HCT116 (cell line): ENCODE measurements around the gene C20orf96. TPM values are rescaled to one million over a fixed set of nuclear protein-coding genes. Genes with fewer than 3 reads are reported as not detected.

ENCODE experiments used
- ATAC-seq: fragments of 200-7000 bp; cut with Tn5 transposase; 2 replicates; pipeline ENCODE4 v1.9.1; 2020; ENCODE audit warnings: mild to moderate bottlenecking, moderate library complexity
- BruUV-seq: library from RNA; stranded (reverse); fragments of 400-500 nt; replicated peaks from 2 replicates; lab custom pipeline; 2021; lab: Mats Ljungman, UMichigan
- CTCF ChIA-PET: fragments of 300-600 bp; sonication (Branson Sonifier 250); formaldehyde crosslinking; loops from one replicate; lab custom pipeline; 2021; ENCODE audit warnings: antibody characterized with exemption; lab: Charles Lee
- POLR2A ChIA-PET: fragments of 300-600, 350-600 bp; sonication (Branson Sonifier 250); formaldehyde crosslinking; loops from one replicate; lab custom pipeline; 2021; ENCODE audit warnings: antibody characterized with exemption; lab: Charles Lee
- RAD21 ChIA-PET, 2 experiments: fragments of 300-600 bp; sonication (Branson Sonifier 250); formaldehyde crosslinking; loops; one replicate each; lab custom pipeline; 2023; ENCODE audit warnings: low total read pairs in 2 of 2; ENCODE audit not compliant: uncharacterized antibody in 2 of 2, unreplicated experiment in 2 of 2, low non-redundant PET in 1 of 2; lab: Charles Lee
- DNase-seq: peaks from one replicate; pipeline ENCODE4 v3.0.0-alpha.2; 2010; ENCODE audit warnings: low read depth, low spot score
- H2AFZ ChIP-seq: fragments of 200-600 bp; shearing (Covaris generic), sonication (generic); 2 replicates; pipeline ENCODE4 v1.6.1; 2017; ENCODE audit warnings: low read depth, mixed run types, mixed read lengths, antibody characterized with exemption, low read length; ENCODE audit not compliant: poor library complexity, severe bottlenecking
- H3K27ac ChIP-seq: 2 replicates; pipeline ENCODE4 v1.5.1; 2012; ENCODE audit warnings: low read depth, low read length
- H3K27me3 ChIP-seq: fragments of 200-600 bp; sonication (generic); 2 replicates; pipeline ENCODE4 v1.6.1; 2016; ENCODE audit warnings: mixed run types, low read length, mixed read lengths; ENCODE audit not compliant: insufficient read depth
- H3K36me3 ChIP-seq, 2 experiments: fragments of 200-500 bp in 1 of 2; fragments of 200-600 bp in 1 of 2; sonication (Bioruptor generic) in 1 of 2; sonication (generic) in 1 of 2; 2 replicates each; pipeline versions ENCODE4 v1.5.1 to v1.6.1; 2014 to 2016; ENCODE audit warnings: low read length in 2 of 2, inconsistent platforms in 1 of 2, mixed read lengths in 1 of 2, mixed run types in 1 of 2; ENCODE audit not compliant: insufficient read depth in 2 of 2, control insufficient read depth in 1 of 2
- H3K4me1 ChIP-seq, 2 experiments: fragments of 200-600 bp in 1 of 2; sonication (generic) in 1 of 2; 2 replicates each; pipeline versions ENCODE4 v1.5.1 to v1.6.1; 2012 to 2017; ENCODE audit warnings: low read length in 2 of 2, inconsistent platforms in 1 of 2, mild to moderate bottlenecking in 1 of 2, mixed read lengths in 1 of 2, mixed run types in 1 of 2, moderate library complexity in 1 of 2; ENCODE audit not compliant: insufficient read depth in 2 of 2, control insufficient read depth in 1 of 2
- H3K4me2 ChIP-seq: fragments of 200-600 bp; sonication (generic); 2 replicates; pipeline ENCODE4 v1.6.1; 2017; ENCODE audit warnings: mixed run types, low read length, mixed read lengths
- H3K4me3 ChIP-seq, 2 experiments: fragments of 200-600 bp in 1 of 2; sonication (generic) in 1 of 2; replicated peaks in 1 of 2; 2 replicates each; pipeline ENCODE4 v1.5.1; 2011 to 2016; ENCODE audit warnings: low read length in 2 of 2, control low read depth in 1 of 2, low read depth in 1 of 2, mild to moderate bottlenecking in 1 of 2, mixed read lengths in 1 of 2, mixed run types in 1 of 2
- H3K79me2 ChIP-seq: fragments of 200-600 bp; sonication (generic); 2 replicates; pipeline ENCODE4 v1.6.1; 2017; ENCODE audit warnings: mild to moderate bottlenecking, mixed run types, low read length, moderate library complexity, mixed read lengths; ENCODE audit not compliant: insufficient read depth
- H3K9ac ChIP-seq: fragments of 200-600 bp; sonication (generic); 2 replicates; pipeline ENCODE4 v1.6.1; 2016; ENCODE audit warnings: low read length, mixed read lengths
- H3K9me2 ChIP-seq: fragments of 200-600 bp; sonication (generic), shearing (Covaris generic); 2 replicates; pipeline ENCODE4 v1.6.1; 2017; ENCODE audit warnings: mixed run types, mild to moderate bottlenecking, moderate library complexity; ENCODE audit not compliant: insufficient read depth
- H3K9me3 ChIP-seq, 2 experiments: fragments of 200-500 bp in 1 of 2; fragments of 200-600 bp in 1 of 2; sonication (Bioruptor generic) in 1 of 2; sonication (generic) in 1 of 2; 2 replicates each; pipeline ENCODE4 v1.6.1; 2014 to 2017; ENCODE audit warnings: low read length in 2 of 2, mixed read lengths in 2 of 2, inconsistent platforms in 1 of 2, low read depth in 1 of 2, mild to moderate bottlenecking in 1 of 2, mixed run types in 1 of 2, moderate library complexity in 1 of 2; ENCODE audit not compliant: control insufficient read depth in 1 of 2, insufficient read depth in 1 of 2
- H4K20me1 ChIP-seq: fragments of 200-600 bp; sonication (generic), shearing (Covaris generic); 2 replicates; pipeline ENCODE4 v1.6.1; 2017; ENCODE audit warnings: mixed run types, mild to moderate bottlenecking, moderate library complexity; ENCODE audit not compliant: insufficient read depth
- CEBPB ChIP-seq: IDR thresholded peaks from 2 replicates; pipeline ENCODE4 v1.6.1; 2012; ENCODE audit warnings: low read depth
- EGR1 ChIP-seq: IDR thresholded peaks from 2 replicates; pipeline ENCODE4 v1.6.1; 2012; ENCODE audit warnings: low read depth
- ELF1 ChIP-seq: IDR thresholded peaks from 2 replicates; pipeline ENCODE4 v1.6.1; 2012; ENCODE audit warnings: low read depth, borderline replicate concordance
- EZH2 ChIP-seq: fragments of 200-600 bp; sonication (generic); IDR thresholded peaks from 2 replicates; pipeline ENCODE4 v1.6.1; 2017; ENCODE audit warnings: antibody characterized with exemption, mixed run types
- FOSL1 ChIP-seq: IDR thresholded peaks from 2 replicates; pipeline ENCODE4 v1.6.1; 2012; ENCODE audit warnings: low read depth
- JUND ChIP-seq: IDR thresholded peaks from 2 replicates; pipeline ENCODE4 v1.6.1; 2012
- POLR2A ChIP-seq: IDR thresholded peaks from 2 replicates; pipeline ENCODE4 v1.7.0; 2011; ENCODE audit warnings: borderline replicate concordance; ENCODE audit not compliant: insufficient read depth, insufficient read length; ENCODE audit errors: extremely low read depth
- POLR2AphosphoS5 ChIP-seq: IDR thresholded peaks from 2 replicates; pipeline ENCODE4 v1.6.1; 2011; ENCODE audit warnings: mild to moderate bottlenecking, low read depth, low read length, moderate library complexity
- SIN3A ChIP-seq: IDR thresholded peaks from 2 replicates; pipeline ENCODE4 v1.6.1; 2012; ENCODE audit warnings: low read depth
- TCF7L2 ChIP-seq: IDR thresholded peaks from 2 replicates; pipeline ENCODE4 v1.7.0; 2011; ENCODE audit warnings: borderline replicate concordance, inconsistent platforms; ENCODE audit not compliant: insufficient read depth, insufficient read length; ENCODE audit errors: extremely low read depth
- ZFX ChIP-seq: fragments of 450-650 bp; IDR thresholded peaks from 2 replicates; pipeline ENCODE4 v1.6.1; 2017
- intact Hi-C: fragments of 100-400 bp; cut with micrococcal nuclease; formaldehyde crosslinking; loops from 2 replicates; pipeline ENCODE4 v1.10.0; 2022
- total RNA-seq: library from RNA; stranded (reverse); gene quantifications from one replicate; pipeline ENCODE4 v1.2.1, GENCODE V29; 2021; ENCODE audit not compliant: unreplicated experiment
- TF ChIP-seq, protein P1 (sequence below): IDR thresholded peaks from 2 replicates; pipeline ENCODE4 v1.6.1; 2012
- TF ChIP-seq, protein P2 (sequence below), 3 experiments: fragments of 200-600 bp in 1 of 3; sonication (generic) in 1 of 3; IDR thresholded peaks in 2 of 3; conservative IDR thresholded peaks in 1 of 3; 2 replicates each; pipeline ENCODE4 v1.5.1; 2012 to 2017; ENCODE audit warnings: low read depth in 2 of 3, low read length in 2 of 3, antibody characterized with exemption in 1 of 3, borderline replicate concordance in 1 of 3, control low read depth in 1 of 3, mild to moderate bottlenecking in 1 of 3, mixed read lengths in 1 of 3, mixed run types in 1 of 3, moderate library complexity in 1 of 3; ENCODE audit not compliant: insufficient read depth in 1 of 3
- TF ChIP-seq, protein P3 (sequence below): IDR thresholded peaks from 2 replicates; pipeline ENCODE4 v1.6.1; 2012; ENCODE audit warnings: low read depth

C20orf96 gene
- total RNA-seq, 1 experiment from 2014 or later = 22.1 TPM

DNA sequence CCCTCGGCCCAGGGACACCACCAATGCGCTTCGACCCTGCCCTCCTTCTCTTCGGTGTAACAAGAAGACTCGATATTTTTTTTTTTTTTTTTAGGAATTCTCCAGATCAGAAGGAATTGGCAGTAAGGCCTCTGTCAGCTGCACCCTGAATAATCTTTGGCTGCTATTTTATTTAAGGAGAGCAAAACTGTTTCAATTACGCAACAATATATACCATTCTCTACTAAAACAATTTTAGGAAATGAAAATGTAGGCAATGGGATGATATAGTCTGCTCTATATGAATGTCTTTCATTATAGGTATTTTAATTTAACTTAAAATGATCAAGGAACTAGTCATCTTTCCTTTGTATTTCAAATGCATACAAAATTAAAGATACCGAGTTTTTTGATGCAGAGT is 20.1 kb upstream of the C20orf96 start:
- Histone ChIP-seq H3K27ac (no peak overlapping the region), H3K79me2 (no peaks in the 10 kb centered on the region), H3K36me3 (no peaks in the 10 kb centered on the region), H3K27me3 (no peaks in the 10 kb centered on the region), H3K9me2 (no peaks in the 10 kb centered on the region), H3K9ac (no peak overlapping the region), H2AFZ (no peak overlapping the region), H3K9me3 (no peaks in the 10 kb centered on the region), H3K4me2 (no peak overlapping the region), H3K4me1 (peaks cover 0 to 12% of the 10 kb centered on the region in 2 experiments; a peak in 2 of 4 replicates)
- intact Hi-C loops = no loop called here
- no TSS peak for BruUV-seq
- ChIA-PET CTCF (no interaction called here), POLR2A (interaction anchor here (1.0 kb wide), 1 partner anchor 13 kb away, joined by 3 read pairs; no protein-coding TSS in a partner anchor), RAD21 (no interaction called here)
- no peak for ATAC-seq
- DNase-seq = no peak
- TF ChIP-seq, protein P1, sequence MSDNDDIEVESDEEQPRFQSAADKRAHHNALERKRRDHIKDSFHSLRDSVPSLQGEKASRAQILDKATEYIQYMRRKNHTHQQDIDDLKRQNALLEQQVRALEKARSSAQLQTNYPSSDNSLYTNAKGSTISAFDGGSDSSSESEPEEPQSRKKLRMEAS = no peak
- TF ChIP-seq JUND (no peak), ELF1 (no peak), POLR2A (no peak)
- TF ChIP-seq, all 23 proteins: peak for 0
- Histone ChIP-seq H4K20me1 (no peaks in the 10 kb centered on the region), H3K4me3 (no peak overlapping the region)

DNA sequence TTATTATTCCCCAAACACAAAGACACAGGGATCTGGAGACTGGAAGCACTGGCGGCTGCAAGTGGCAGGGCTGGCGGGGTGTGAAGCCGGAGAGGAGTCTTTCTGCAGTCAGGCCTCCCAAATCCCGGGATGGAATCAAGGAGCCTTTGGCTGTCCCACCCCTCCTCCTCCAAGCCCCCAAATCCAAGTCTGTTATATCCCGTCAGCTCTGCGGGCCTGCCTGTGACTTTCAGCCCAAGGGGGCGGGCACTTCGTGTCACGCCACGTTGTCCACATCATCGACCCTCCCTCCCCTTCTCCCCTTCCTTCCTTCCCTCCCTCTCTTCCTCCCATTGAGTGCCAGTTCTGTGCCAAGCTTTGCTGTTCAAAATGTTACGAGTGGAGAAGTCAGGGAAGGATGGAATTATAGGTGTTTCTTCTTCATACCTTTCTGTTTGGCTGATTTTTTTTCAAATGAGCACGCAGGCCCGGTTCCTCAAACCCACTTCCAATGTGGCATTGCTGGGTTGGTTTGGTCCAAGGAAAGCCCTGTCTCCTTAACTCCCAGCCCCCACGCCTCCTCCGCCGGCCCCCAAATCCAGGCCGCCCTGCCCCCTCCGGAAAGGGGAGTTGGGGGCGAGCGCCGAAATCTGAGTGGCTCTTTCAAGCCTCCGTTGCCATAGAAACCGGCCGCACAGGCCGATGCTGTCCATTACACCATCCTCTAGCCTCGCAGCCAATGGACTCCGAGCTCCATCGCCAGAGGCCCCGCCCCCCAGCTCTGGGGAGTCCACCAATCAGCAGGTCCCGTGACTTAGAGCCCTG is 19.5 kb upstream of the C20orf96 start:
- H3K9me2 ChIP-seq = no peaks in the 10 kb centered on the region
- intact Hi-C loops = no loop called here
- TF ChIP-seq, protein P1 = no peak
- no peak for TF ChIP-seq EGR1
- TF ChIP-seq EZH2 = no peak
- TF ChIP-seq, protein P2, sequence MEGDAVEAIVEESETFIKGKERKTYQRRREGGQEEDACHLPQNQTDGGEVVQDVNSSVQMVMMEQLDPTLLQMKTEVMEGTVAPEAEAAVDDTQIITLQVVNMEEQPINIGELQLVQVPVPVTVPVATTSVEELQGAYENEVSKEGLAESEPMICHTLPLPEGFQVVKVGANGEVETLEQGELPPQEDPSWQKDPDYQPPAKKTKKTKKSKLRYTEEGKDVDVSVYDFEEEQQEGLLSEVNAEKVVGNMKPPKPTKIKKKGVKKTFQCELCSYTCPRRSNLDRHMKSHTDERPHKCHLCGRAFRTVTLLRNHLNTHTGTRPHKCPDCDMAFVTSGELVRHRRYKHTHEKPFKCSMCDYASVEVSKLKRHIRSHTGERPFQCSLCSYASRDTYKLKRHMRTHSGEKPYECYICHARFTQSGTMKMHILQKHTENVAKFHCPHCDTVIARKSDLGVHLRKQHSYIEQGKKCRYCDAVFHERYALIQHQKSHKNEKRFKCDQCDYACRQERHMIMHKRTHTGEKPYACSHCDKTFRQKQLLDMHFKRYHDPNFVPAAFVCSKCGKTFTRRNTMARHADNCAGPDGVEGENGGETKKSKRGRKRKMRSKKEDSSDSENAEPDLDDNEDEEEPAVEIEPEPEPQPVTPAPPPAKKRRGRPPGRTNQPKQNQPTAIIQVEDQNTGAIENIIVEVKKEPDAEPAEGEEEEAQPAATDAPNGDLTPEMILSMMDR (IDR thresholded peaks at IDR 0.05 in 2 of 3, conservative IDR thresholded peaks at IDR 0.05 in 1 of 3; ENCODE audit: borderline replicate concordance in 1 of 3, insufficient read depth in 1 of 3, low read depth in 2 of 3, low read length in 2 of 3) = no peak
- no peak for TF ChIP-seq TCF7L2
- TF ChIP-seq ZFX = no peak
- TF ChIP-seq SIN3A = no peak
- no peak for TF ChIP-seq CEBPB
- TF ChIP-seq, protein P3, sequence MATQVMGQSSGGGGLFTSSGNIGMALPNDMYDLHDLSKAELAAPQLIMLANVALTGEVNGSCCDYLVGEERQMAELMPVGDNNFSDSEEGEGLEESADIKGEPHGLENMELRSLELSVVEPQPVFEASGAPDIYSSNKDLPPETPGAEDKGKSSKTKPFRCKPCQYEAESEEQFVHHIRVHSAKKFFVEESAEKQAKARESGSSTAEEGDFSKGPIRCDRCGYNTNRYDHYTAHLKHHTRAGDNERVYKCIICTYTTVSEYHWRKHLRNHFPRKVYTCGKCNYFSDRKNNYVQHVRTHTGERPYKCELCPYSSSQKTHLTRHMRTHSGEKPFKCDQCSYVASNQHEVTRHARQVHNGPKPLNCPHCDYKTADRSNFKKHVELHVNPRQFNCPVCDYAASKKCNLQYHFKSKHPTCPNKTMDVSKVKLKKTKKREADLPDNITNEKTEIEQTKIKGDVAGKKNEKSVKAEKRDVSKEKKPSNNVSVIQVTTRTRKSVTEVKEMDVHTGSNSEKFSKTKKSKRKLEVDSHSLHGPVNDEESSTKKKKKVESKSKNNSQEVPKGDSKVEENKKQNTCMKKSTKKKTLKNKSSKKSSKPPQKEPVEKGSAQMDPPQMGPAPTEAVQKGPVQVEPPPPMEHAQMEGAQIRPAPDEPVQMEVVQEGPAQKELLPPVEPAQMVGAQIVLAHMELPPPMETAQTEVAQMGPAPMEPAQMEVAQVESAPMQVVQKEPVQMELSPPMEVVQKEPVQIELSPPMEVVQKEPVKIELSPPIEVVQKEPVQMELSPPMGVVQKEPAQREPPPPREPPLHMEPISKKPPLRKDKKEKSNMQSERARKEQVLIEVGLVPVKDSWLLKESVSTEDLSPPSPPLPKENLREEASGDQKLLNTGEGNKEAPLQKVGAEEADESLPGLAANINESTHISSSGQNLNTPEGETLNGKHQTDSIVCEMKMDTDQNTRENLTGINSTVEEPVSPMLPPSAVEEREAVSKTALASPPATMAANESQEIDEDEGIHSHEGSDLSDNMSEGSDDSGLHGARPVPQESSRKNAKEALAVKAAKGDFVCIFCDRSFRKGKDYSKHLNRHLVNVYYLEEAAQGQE = no peak
- no peak for TF ChIP-seq FOSL1
- no peak for TF ChIP-seq POLR2AphosphoS5

More for the DNA sequence above, 19.5 kb upstream of the C20orf96 start:
- H3K79me2 ChIP-seq = no peaks in the 10 kb centered on the region
- ChIA-PET POLR2A (interaction anchor here (1.0 kb wide), 1 partner anchor 14 kb away, joined by 3 read pairs; no protein-coding TSS in a partner anchor), RAD21 (no interaction called here), CTCF (no interaction called here)
- H4K20me1 ChIP-seq = no peaks in the 10 kb centered on the region
- no TSS peak for BruUV-seq
- H3K27me3 ChIP-seq = no peaks in the 10 kb centered on the region
- H2AFZ ChIP-seq = no peak overlapping the region
- DNase-seq = no peak
- H3K4me1 ChIP-seq = peaks cover 0 to 12% of the 10 kb centered on the region in 2 experiments; a peak in 2 of 4 replicates
- no peak overlapping the region for H3K4me2 ChIP-seq
- no peak overlapping the region for H3K27ac ChIP-seq
- no peaks in the 10 kb centered on the region for H3K9me3 ChIP-seq
- ATAC-seq = peak; percentile 81
- no peak overlapping the region for H3K9ac ChIP-seq
- no peaks in the 10 kb centered on the region for H3K36me3 ChIP-seq
- H3K4me3 ChIP-seq = no peak overlapping the region
